ENCODE measurements around the gene CBX1. TPM values are rescaled to one million over a fixed set of nuclear protein-coding genes. Genes with fewer than 3 reads are reported as not detected.

The CBX1 gene
- total and polyA plus RNA-seq, 10 of the 15 experiments (the other 5 are each of a cell fraction or from before 2014, with no cell fraction given), result 11.8 to 99.2 (median 43.5) TPM

DNA sequence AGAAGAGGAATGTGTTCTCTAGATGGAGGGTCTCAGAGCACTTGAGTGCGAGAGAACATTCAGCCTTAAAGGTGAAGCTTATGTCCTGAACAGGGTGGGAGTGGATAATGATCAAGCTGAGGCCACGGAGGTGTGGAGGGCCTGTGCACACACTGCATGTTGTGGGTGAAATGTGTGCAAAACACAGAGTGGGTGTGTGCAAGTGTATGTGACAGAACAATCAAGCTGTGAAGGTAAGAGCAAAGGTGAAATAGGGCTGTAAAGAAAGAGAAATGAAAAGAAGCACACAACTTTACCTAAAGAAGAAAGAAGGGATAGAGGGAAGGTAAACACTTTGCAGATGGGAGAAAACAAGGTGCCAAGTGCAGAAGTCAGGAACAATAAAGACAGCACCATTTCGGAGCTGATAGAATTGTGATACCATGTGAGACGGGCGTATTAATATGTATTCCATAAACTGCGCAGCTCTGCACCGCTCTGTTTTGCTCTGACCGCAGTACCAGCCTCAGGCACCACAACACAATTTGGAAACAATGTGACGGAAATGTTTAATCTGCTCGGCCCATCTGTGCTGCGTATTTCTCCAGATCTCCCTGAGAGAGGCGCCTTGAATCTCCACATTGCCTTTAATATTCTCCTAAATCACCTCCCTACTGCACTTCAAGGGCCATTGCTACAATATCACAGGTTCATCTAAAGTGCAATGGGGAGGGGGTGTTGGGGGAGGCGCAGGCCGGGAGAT lies 46.9 kb upstream of the CBX1 start:
- Histone ChIP-seq H3K4me2 (ENCODE audit: control insufficient read depth, insufficient read depth) (no peak overlapping the region), H4K20me1 (ENCODE audit: control insufficient read depth, insufficient read depth) (no peaks in the 10 kb centered on the region), H3K9me3 (replicated peaks; ENCODE audit: control insufficient read depth, insufficient read depth, low read length) (no peaks in the 10 kb centered on the region), H3K27ac (ENCODE audit: control insufficient read depth, insufficient read depth) (no peak overlapping the region), H3K4me3 (no peak overlapping the region), H3K9ac (ENCODE audit: control insufficient read depth, insufficient read depth, low read length) (no peak overlapping the region), H3K79me2 (ENCODE audit: control insufficient read depth, insufficient read depth, low read length) (no peaks in the 10 kb centered on the region), H3K27me3 (replicated peaks in 1 of 2; ENCODE audit: control insufficient read depth in 2 of 2, insufficient read depth in 2 of 2, low read length in 1 of 2) (no peaks in the 10 kb centered on the region), H3K4me1 (ENCODE audit: control insufficient read depth, insufficient read depth, low read length) (peaks cover 20% of the 10 kb centered on the region), H2AFZ (ENCODE audit: control insufficient read depth, low read depth, low read length) (no peak overlapping the region), H3K36me3 (ENCODE audit: control insufficient read depth in 2 of 2, insufficient read depth in 2 of 2, low read length in 1 of 2) (peaks cover 0 to 7% of the 10 kb centered on the region in 2 experiments; a peak in 3 of 4 replicates)
- DNase-seq (ENCODE audit: low read depth, low spot score) (no peak), FAIRE-seq (no peak), ATAC-seq (no peak)
- ChIA-PET CTCF (interaction anchor here (0.6 to 1.4 kb wide), 2 partner anchors 137 to 469 kb away, joined by 3 to 4 read pairs; no protein-coding TSS in a partner anchor), RAD21 (ENCODE audit: unreplicated experiment) (no interaction called here), SMC1A (ENCODE audit: uncharacterized antibody, unreplicated experiment) (interaction anchor here (0.8 to 1.2 kb wide), 3 partner anchors 11 to 175 kb away, joined by 3 to 7 read pairs (median 3); no protein-coding TSS in a partner anchor), POLR2A (no interaction called here)
- intact Hi-C loops (cut with micrococcal nuclease; ENCODE audit: unreplicated experiment) (no loop called here), in situ Hi-C loops (cut with MboI) (no loop called here)
- no TSS peak for BruUV-seq (replicated peaks)
- TF ChIP-seq KDM1A (IDR thresholded peaks at IDR 0.05; ENCODE audit: borderline replicate concordance) (no peak), MXI1 (IDR thresholded peaks at IDR 0.05; ENCODE audit: low read depth, low read length) (no peak), CBFB (IDR thresholded peaks at IDR 0.05; ENCODE audit: low read depth) (no peak), RCOR1 (conservative IDR thresholded peaks at IDR 0.05; ENCODE audit: low read depth, low read length) (no peak), TAF1 (IDR thresholded peaks at IDR 0.05; ENCODE audit: borderline replicate concordance, low read depth, low read length) (no peak), MEF2A (IDR thresholded peaks at IDR 0.05; ENCODE audit: insufficient read depth, low read depth, low read length) (no peak), MYB (IDR thresholded peaks at IDR 0.05; ENCODE audit: borderline replicate concordance, low read depth, low read length) (no peak), HDAC2 (IDR thresholded peaks at IDR 0.05) (no peak), TCF7 (IDR thresholded peaks at IDR 0.05; ENCODE audit: borderline replicate concordance) (no peak), HDGF (IDR thresholded peaks at IDR 0.05) (no peak), SRF (IDR thresholded peaks at IDR 0.05; ENCODE audit: low read depth in 2 of 2, low read length in 2 of 2) (no peak), MYC (IDR thresholded peaks at IDR 0.05; ENCODE audit: insufficient read depth, insufficient read length, insufficient replicate concordance, low read length, severe bottlenecking) (no peak), KAT2A (conservative IDR thresholded peaks at IDR 0.05; ENCODE audit: control insufficient read depth, low read depth, low read length) (no peak), CREB1 (IDR thresholded peaks at IDR 0.05; ENCODE audit: low read depth) (no peak)
- TF ChIP-seq, protein P1, sequence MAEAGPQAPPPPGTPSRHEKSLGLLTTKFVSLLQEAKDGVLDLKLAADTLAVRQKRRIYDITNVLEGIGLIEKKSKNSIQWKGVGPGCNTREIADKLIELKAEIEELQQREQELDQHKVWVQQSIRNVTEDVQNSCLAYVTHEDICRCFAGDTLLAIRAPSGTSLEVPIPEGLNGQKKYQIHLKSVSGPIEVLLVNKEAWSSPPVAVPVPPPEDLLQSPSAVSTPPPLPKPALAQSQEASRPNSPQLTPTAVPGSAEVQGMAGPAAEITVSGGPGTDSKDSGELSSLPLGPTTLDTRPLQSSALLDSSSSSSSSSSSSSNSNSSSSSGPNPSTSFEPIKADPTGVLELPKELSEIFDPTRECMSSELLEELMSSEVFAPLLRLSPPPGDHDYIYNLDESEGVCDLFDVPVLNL (IDR thresholded peaks at IDR 0.05; ENCODE audit: low read depth, low read length), result no peak
- TF ChIP-seq, protein P2, sequence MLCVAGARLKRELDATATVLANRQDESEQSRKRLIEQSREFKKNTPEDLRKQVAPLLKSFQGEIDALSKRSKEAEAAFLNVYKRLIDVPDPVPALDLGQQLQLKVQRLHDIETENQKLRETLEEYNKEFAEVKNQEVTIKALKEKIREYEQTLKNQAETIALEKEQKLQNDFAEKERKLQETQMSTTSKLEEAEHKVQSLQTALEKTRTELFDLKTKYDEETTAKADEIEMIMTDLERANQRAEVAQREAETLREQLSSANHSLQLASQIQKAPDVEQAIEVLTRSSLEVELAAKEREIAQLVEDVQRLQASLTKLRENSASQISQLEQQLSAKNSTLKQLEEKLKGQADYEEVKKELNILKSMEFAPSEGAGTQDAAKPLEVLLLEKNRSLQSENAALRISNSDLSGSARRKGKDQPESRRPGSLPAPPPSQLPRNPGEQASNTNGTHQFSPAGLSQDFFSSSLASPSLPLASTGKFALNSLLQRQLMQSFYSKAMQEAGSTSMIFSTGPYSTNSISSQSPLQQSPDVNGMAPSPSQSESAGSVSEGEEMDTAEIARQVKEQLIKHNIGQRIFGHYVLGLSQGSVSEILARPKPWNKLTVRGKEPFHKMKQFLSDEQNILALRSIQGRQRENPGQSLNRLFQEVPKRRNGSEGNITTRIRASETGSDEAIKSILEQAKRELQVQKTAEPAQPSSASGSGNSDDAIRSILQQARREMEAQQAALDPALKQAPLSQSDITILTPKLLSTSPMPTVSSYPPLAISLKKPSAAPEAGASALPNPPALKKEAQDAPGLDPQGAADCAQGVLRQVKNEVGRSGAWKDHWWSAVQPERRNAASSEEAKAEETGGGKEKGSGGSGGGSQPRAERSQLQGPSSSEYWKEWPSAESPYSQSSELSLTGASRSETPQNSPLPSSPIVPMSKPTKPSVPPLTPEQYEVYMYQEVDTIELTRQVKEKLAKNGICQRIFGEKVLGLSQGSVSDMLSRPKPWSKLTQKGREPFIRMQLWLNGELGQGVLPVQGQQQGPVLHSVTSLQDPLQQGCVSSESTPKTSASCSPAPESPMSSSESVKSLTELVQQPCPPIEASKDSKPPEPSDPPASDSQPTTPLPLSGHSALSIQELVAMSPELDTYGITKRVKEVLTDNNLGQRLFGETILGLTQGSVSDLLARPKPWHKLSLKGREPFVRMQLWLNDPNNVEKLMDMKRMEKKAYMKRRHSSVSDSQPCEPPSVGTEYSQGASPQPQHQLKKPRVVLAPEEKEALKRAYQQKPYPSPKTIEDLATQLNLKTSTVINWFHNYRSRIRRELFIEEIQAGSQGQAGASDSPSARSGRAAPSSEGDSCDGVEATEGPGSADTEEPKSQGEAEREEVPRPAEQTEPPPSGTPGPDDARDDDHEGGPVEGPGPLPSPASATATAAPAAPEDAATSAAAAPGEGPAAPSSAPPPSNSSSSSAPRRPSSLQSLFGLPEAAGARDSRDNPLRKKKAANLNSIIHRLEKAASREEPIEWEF (IDR thresholded peaks at IDR 0.05; ENCODE audit: insufficient replicate concordance, low read depth, low read length), result no peak
- 91% methylated on average over 14 of the region's 14 CpGs for WGBS (ENCODE audit: insufficient coverage, insufficient replicate concordance, low lambda C conversion rate, missing lambda C conversion rate)
